NT2/D1 (cell line): ENCODE results near the gene ANKRD40CL.

Experiments
- YY1 ChIP-seq: IDR thresholded peaks from 2 replicates; pipeline ENCODE4 v1.6.1; 2011; ENCODE audit not compliant: insufficient read length, insufficient read depth
- ZNF274 ChIP-seq: IDR thresholded peaks from 2 replicates; pipeline ENCODE4 v1.6.1; 2011; ENCODE audit warnings: mild to moderate bottlenecking, low read depth, low read length

GRCh38 chr17:50800196-50800700, 32.9 kb upstream of the ANKRD40CL start:
- TF ChIP-seq ZNF274 (no peak), YY1 (no peak)
